ENCODE results near the gene HIF1A.

Gene HIF1A

GRCh38 chr14:61720294-61720661 lies 25.0 kb downstream of the HIF1A start:
- Histone ChIP-seq H3K4me3 (ENCODE audit: low read length) (no peak overlapping the region), H2AK5ac (ENCODE audit: low read length) (no peak overlapping the region), H3K79me2 (ENCODE audit: control insufficient read depth, insufficient read depth, low read length) (peaks cover 40% of the 10 kb centered on the region), H4K5ac (ENCODE audit: low read length) (no peak overlapping the region), H3K4me2 (ENCODE audit: low read length) (no peak overlapping the region), H3K4me1 (ENCODE audit: control insufficient read depth, low read depth, low read length) (peaks cover 1% of the 10 kb centered on the region), H3K27me3 (ENCODE audit: insufficient read depth, low read length, poor library complexity) (no peaks in the 10 kb centered on the region), H3K36me3 (ENCODE audit: control insufficient read depth, insufficient read depth, low read length) (peaks cover 2% of the 10 kb centered on the region), H3K9ac (ENCODE audit: low read length) (no peak overlapping the region), H2BK15ac (replicated peaks; ENCODE audit: low read depth) (no peak overlapping the region), H2BK5ac (ENCODE audit: low read length) (no peak overlapping the region), H3K56ac (ENCODE audit: low read length) (no peak overlapping the region), H3K23ac (ENCODE audit: low read length) (no peak overlapping the region), H3K79me1 (ENCODE audit: low read length) (no peaks in the 10 kb centered on the region), H3K4ac (ENCODE audit: low read depth, low read length) (no peak overlapping the region), H2BK120ac (ENCODE audit: low read depth, low read length) (no peak overlapping the region), H3K18ac (ENCODE audit: low read length) (no peak overlapping the region), H4K8ac (ENCODE audit: low read depth, low read length) (no peak overlapping the region), H3K27ac (ENCODE audit: low read depth, low read length) (no peak overlapping the region)
- WGBS (ENCODE audit: extremely low coverage, insufficient coverage, low lambda C conversion rate): 100% methylated on average over 1 of the region's 9 CpGs
- no peak for DNase-seq

GRCh38 chr14:61720741-61721140 lies 25.4 kb downstream of the HIF1A start:
- Histone ChIP-seq H3K4me2 (ENCODE audit: low read length) (no peak overlapping the region), H3K4ac (ENCODE audit: low read depth, low read length) (no peak overlapping the region), H4K8ac (ENCODE audit: low read depth, low read length) (no peak overlapping the region), H3K18ac (ENCODE audit: low read length) (no peak overlapping the region), H3K36me3 (ENCODE audit: control insufficient read depth, insufficient read depth, low read length) (peaks cover 2% of the 10 kb centered on the region), H3K27me3 (ENCODE audit: insufficient read depth, low read length, poor library complexity) (no peaks in the 10 kb centered on the region), H4K5ac (ENCODE audit: low read length) (no peak overlapping the region), H3K27ac (ENCODE audit: low read depth, low read length) (no peak overlapping the region), H2BK15ac (replicated peaks; ENCODE audit: low read depth) (no peak overlapping the region), H3K23ac (ENCODE audit: low read length) (no peak overlapping the region), H3K4me3 (ENCODE audit: low read length) (no peak overlapping the region), H3K56ac (ENCODE audit: low read length) (no peak overlapping the region), H3K9ac (ENCODE audit: low read length) (no peak overlapping the region), H2BK5ac (ENCODE audit: low read length) (no peak overlapping the region), H3K79me1 (ENCODE audit: low read length) (no peaks in the 10 kb centered on the region), H3K79me2 (ENCODE audit: control insufficient read depth, insufficient read depth, low read length) (peaks cover 36% of the 10 kb centered on the region), H3K4me1 (ENCODE audit: control insufficient read depth, low read depth, low read length) (no peaks in the 10 kb centered on the region), H2AK5ac (ENCODE audit: low read length) (no peak overlapping the region), H2BK120ac (ENCODE audit: low read depth, low read length) (no peak overlapping the region)
- no CpG with 5 or more reads among the region's 6 CpGs for WGBS (ENCODE audit: extremely low coverage, insufficient coverage, low lambda C conversion rate)
- DNase-seq: no peak

GRCh38 chr14:61724133-61724532 lies 28.8 kb downstream of the HIF1A start:
- Histone ChIP-seq H3K23ac (ENCODE audit: low read length) (no peak overlapping the region), H3K27ac (ENCODE audit: low read depth, low read length) (no peak overlapping the region), H3K4ac (ENCODE audit: low read depth, low read length) (no peak overlapping the region), H3K79me1 (ENCODE audit: low read length) (no peaks in the 10 kb centered on the region), H3K79me2 (ENCODE audit: control insufficient read depth, insufficient read depth, low read length) (peaks cover 12% of the 10 kb centered on the region), H3K9ac (ENCODE audit: low read length) (no peak overlapping the region), H2AK5ac (ENCODE audit: low read length) (no peak overlapping the region), H2BK5ac (ENCODE audit: low read length) (no peak overlapping the region), H3K56ac (ENCODE audit: low read length) (no peak overlapping the region), H3K4me1 (ENCODE audit: control insufficient read depth, low read depth, low read length) (no peaks in the 10 kb centered on the region), H2BK15ac (replicated peaks; ENCODE audit: low read depth) (no peak overlapping the region), H3K27me3 (ENCODE audit: insufficient read depth, low read length, poor library complexity) (no peaks in the 10 kb centered on the region), H3K4me3 (ENCODE audit: low read length) (no peak overlapping the region), H3K4me2 (ENCODE audit: low read length) (no peak overlapping the region), H2BK120ac (ENCODE audit: low read depth, low read length) (no peak overlapping the region), H4K5ac (ENCODE audit: low read length) (no peak overlapping the region), H3K36me3 (ENCODE audit: control insufficient read depth, insufficient read depth, low read length) (peaks cover 4% of the 10 kb centered on the region), H3K18ac (ENCODE audit: low read length) (no peak overlapping the region), H4K8ac (ENCODE audit: low read depth, low read length) (no peak overlapping the region)
- WGBS (ENCODE audit: extremely low coverage, insufficient coverage, low lambda C conversion rate): no CpG with 5 or more reads among the region's 2 CpGs
- no peak for DNase-seq

- Histone ChIP-seq H3K4me3 (ENCODE audit: low read length) (no peak overlapping the region), H3K4me2 (ENCODE audit: low read length) (no peak overlapping the region), H3K36me3 (ENCODE audit: control insufficient read depth, insufficient read depth, low read length) (peaks cover 4% of the 10 kb centered on the region), H2AK5ac (ENCODE audit: low read length) (no peak overlapping the region), H3K27me3 (ENCODE audit: insufficient read depth, low read length, poor library complexity) (no peaks in the 10 kb centered on the region), H3K9ac (ENCODE audit: low read length) (no peak overlapping the region), H3K56ac (ENCODE audit: low read length) (no peak overlapping the region), H3K79me1 (ENCODE audit: low read length) (no peaks in the 10 kb centered on the region), H3K27ac (ENCODE audit: low read depth, low read length) (no peak overlapping the region), H2BK15ac (replicated peaks; ENCODE audit: low read depth) (no peak overlapping the region), H2BK120ac (ENCODE audit: low read depth, low read length) (no peak overlapping the region), H4K8ac (ENCODE audit: low read depth, low read length) (no peak overlapping the region), H3K4me1 (ENCODE audit: control insufficient read depth, low read depth, low read length) (no peaks in the 10 kb centered on the region), H2BK5ac (ENCODE audit: low read length) (no peak overlapping the region), H3K18ac (ENCODE audit: low read length) (no peak overlapping the region), H3K4ac (ENCODE audit: low read depth, low read length) (no peak overlapping the region), H4K5ac (ENCODE audit: low read length) (no peak overlapping the region), H3K23ac (ENCODE audit: low read length) (no peak overlapping the region), H3K79me2 (ENCODE audit: control insufficient read depth, insufficient read depth, low read length) (no peaks in the 10 kb centered on the region)
- no peak for DNase-seq
- WGBS (ENCODE audit: extremely low coverage, insufficient coverage, low lambda C conversion rate): no CpG with 5 or more reads among the region's 7 CpGs
Observed at GRCh38 chr14:61726778-61727658, 31.7 kb downstream of the HIF1A start.

- H4K8ac ChIP-seq (ENCODE audit: low read depth, low read length): no peak overlapping the region
- no CpG with 5 or more reads among the region's 2 CpGs for WGBS (ENCODE audit: extremely low coverage, insufficient coverage, low lambda C conversion rate)
- H3K4me1 ChIP-seq (ENCODE audit: control insufficient read depth, low read depth, low read length): no peaks in the 10 kb centered on the region
- H3K23ac ChIP-seq (ENCODE audit: low read length): no peak overlapping the region
- no peak overlapping the region for H2BK120ac ChIP-seq (ENCODE audit: low read depth, low read length)
- no peak overlapping the region for H4K5ac ChIP-seq (ENCODE audit: low read length)
- no peak overlapping the region for H3K4ac ChIP-seq (ENCODE audit: low read depth, low read length)
- H3K79me2 ChIP-seq (ENCODE audit: control insufficient read depth, insufficient read depth, low read length): no peaks in the 10 kb centered on the region
- H3K56ac ChIP-seq (ENCODE audit: low read length): no peak overlapping the region
- H3K27me3 ChIP-seq (ENCODE audit: insufficient read depth, low read length, poor library complexity): no peaks in the 10 kb centered on the region
- H3K9ac ChIP-seq (ENCODE audit: low read length): no peak overlapping the region
- no peak overlapping the region for H2AK5ac ChIP-seq (ENCODE audit: low read length)
- no peak overlapping the region for H2BK15ac ChIP-seq (replicated peaks; ENCODE audit: low read depth)
- DNase-seq: no peak
- H3K27ac ChIP-seq (ENCODE audit: low read depth, low read length): no peak overlapping the region
- H3K79me1 ChIP-seq (ENCODE audit: low read length): no peaks in the 10 kb centered on the region
- H2BK5ac ChIP-seq (ENCODE audit: low read length): no peak overlapping the region
- H3K36me3 ChIP-seq (ENCODE audit: control insufficient read depth, insufficient read depth, low read length): peaks cover 3% of the 10 kb centered on the region
- no peak overlapping the region for H3K4me3 ChIP-seq (ENCODE audit: low read length)
- H3K4me2 ChIP-seq (ENCODE audit: low read length): no peak overlapping the region
- H3K18ac ChIP-seq (ENCODE audit: low read length): no peak overlapping the region
Observed at GRCh38 chr14:61730756-61731373, 35.6 kb downstream of the HIF1A start.
